Amygdala (tissue), 56 donors: ENCODE measurements around the gene SPAG6.
"Not testable (repeated sequence)": the region's sequence is repeated elsewhere in the genome, so short reads cannot be mapped to it uniquely, and the experiment has no call there.

Experiments
- DNase-seq, 56 donors: peaks; one replicate each; lab custom pipeline; 2025; lab: John Stamatoyannopoulos, UW

The SPAG6 gene

GRCh38 chr10:22367471-22367870, 22.2 kb downstream of the SPAG6 start:
- no peak for DNase-seq

DNA sequence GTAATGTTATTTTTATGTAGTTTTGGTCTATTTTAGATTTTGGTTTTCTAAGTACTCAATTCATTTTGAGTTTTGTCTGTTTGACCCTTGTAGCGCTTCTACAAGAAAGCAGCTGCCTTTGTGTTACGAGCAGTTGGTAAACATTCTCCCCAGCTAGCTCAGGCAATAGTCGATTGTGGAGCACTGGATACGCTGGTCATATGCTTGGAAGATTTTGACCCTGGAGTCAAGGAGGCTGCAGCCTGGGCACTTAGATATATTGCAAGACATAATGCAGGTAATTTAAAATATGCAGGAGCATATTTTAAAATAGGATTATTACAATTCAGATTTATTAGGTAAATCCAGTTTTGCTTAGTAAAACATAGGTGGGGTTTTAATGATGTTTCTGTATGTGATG, 23.1 kb downstream of the SPAG6 start:
- DNase-seq, result no peak

DNA sequence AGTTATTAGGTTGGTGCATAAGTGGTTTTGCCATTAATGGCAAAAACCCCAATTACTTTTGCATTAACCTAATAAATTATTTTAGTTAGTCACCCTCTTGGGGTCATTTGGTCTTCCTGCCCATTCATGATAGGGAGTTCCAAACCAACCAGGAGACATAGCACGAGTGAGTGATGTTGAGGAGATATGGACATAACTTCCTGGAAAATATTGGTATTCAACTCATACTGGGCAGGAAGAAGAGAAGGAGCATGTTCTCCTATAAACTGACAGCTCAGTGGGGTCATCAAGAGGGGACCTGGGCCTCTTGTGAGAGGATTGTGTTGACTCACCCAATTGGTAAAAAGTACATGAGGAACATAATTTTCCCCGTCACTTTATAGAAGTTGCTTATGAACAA, 23.7 kb downstream of the SPAG6 start:
- no peak for DNase-seq

- DNase-seq, result no peak
Measured at GRCh38 chr10:22369434-22370072, 24.3 kb downstream of the SPAG6 start.

DNA sequence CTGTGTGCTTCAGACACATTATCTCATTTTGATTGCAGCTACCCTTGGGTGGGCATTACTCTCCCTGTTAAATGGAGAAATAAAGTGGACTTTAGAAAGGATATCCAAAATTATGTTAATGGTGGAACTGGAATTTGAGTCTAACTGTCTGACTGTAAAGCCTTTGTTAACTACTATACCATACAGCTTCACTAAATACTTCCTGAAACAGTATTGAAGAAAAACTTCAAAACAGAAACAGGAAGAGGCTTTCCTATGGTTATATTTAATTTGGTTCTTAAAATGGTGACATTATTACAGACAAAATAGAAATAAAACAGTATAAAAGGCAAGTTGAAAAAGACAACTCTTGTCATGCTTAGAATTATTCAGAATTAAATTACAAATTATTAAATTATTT, 25.0 kb downstream of the SPAG6 start:
- no peak for DNase-seq

DNA sequence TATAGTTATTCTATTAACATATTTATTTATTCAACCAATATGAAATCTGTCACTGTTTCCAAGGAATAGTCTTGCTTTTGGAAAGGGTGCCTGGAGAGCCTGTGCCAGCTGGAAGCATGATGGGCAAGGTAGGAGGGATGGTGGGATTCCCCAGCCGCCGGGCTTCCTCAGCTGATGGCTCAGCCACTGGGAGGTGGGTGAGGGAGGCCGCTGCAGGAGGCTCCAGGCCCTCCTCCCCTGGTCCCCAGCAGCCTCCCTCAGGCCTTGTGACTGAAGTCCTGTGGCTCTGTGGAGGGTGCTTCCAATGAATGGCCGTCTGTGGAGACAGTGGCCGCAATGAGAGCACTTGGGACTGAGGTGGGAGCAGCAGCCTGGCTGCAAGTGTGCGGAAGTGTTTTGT, 27.0 kb downstream of the SPAG6 start:
- DNase-seq, result no peak

DNA sequence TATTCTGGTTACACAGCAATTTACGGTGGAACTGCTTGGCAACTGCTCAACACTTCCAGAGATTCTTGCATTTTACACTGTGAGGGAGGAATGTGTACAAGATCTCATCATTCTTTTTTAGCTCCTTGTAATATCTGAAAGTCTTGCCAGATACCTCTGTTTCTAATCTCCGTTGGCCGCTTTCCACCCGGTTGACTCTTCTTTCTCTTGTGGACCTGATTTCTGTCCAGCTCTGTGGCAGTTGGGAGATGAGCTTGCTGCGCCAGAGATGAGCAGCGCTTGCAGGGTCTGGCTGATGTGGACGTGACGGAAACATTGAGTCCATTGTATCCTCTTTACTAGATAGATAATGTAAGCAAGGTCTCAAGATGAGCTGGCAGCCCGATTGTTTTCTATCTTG, 27.6 kb downstream of the SPAG6 start:
- peak in 1 of 56 donors; percentile 5 for DNase-seq

DNA sequence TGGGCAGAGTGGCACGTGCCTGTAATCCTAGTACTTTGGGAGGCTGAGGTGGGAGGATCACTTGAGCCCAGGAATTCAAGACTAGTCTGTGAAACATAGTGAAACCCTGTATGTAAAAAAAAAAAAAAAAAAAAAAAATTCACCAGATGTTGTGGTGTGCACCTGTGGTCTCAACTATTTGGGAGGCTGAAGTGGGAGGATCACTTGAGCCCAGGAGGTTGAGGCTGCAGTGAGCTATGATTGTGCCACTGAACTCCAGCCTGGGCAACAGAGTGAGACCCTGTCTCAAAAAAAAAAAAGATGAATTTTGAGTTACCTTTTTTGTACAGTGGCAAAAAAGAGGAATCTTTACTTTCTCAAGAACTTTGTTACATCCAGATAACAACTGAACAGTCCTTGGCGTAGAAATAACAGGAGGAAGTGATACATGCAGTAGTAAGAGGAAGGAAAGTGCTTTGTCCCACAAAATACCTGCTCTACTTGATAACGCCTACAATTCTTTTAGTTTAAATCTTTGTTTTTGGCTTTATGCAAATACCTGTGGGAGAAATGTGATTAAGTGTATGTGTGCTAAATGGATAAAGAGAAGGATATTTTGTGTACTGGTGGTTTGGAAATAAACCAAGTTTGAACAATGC, 29.3 kb downstream of the SPAG6 start:
- no peak for DNase-seq

DNA sequence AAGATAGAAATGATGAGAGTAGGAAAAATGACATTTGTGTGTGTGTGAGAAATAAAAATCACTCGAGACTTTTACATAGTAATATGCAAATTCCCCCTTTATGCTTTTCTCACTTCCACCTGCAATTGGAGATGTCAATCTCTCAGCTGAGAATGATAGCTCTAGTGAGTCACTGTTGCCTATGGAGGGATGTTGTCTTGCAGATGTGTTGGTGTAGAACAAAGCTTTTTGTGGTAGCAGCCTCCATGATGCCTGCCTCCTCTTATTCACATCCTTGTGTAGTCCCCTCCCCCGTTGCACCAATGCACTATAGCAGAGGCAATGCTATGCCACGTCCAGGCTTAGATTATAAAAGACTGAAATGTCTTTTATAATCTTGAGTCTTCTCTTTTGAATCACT, 33.8 kb downstream of the SPAG6 start:
- no peak for DNase-seq

DNA sequence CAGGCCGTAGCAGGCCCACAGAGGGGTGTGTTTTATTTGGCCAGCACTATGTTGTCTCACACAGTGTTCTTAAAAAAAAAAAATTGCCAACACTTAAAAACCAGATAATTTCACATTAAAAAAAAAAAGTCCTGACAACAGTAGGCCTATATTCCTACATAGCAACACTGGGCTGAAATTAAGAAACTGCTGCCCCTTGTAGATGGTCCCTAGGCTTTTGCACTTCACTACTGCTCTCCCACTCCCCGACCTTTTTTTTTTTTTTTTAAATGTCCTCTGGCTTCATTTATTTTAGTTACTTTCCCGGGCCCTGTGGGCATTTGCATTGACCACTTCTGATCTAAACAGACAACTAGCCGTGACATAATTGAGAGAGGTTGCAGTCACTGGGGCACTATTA, 36.0 kb downstream of the SPAG6 start:
- no peak for DNase-seq

GRCh38 chr10:22386503-22386902, 41.2 kb downstream of the SPAG6 start:
- DNase-seq, result no peak

GRCh38 chr10:22389856-22390589, 44.7 kb downstream of the SPAG6 start:
- DNase-seq, result no peak

- no peak for DNase-seq
Measured at GRCh38 chr10:22391600-22391999, 46.3 kb downstream of the SPAG6 start.

DNA sequence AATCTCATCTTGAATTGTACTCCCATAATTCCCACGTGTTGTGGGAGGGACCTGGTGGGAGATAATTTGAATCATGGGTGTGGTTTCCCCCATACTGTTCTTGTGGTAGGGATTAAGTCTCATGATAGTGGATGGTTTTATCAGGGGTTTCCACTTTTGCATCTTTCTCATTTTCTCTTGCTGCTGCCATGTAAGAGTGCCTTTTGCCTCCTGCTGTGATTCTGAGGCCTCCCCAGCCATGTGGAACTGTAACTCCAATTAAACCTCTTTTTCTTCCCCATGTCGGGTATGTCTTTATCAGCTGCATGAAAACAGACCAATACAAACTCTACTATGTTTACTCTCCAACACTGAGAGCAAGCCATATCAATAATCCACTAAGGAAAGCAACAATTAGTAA, 50.9 kb downstream of the SPAG6 start:
- not testable (repeated sequence) for DNase-seq

GRCh38 chr10:22406916-22407315, 61.6 kb downstream of the SPAG6 start:
- not testable (repeated sequence) for DNase-seq

GRCh38 chr10:22410394-22410793, 65.1 kb downstream of the SPAG6 start:
- no peak for DNase-seq

DNA sequence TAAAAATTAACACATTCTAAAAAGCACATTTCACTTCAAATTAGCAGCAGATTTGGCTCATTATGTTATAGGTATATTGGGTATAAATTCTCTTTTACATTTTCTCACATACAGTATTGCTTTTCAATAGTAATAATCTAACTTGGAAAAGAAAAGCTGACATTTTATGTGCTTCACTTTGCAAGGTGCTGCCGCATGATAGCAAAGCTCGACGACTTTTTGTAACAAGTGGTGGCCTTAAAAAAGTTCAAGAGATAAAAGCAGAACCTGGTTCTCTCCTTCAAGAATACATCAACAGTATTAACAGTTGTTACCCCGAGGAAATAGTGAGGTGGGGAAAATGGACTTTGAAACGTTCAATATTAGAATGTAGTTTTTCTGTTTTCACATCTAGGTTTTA, 65.5 kb downstream of the SPAG6 start:
- no peak for DNase-seq

DNA sequence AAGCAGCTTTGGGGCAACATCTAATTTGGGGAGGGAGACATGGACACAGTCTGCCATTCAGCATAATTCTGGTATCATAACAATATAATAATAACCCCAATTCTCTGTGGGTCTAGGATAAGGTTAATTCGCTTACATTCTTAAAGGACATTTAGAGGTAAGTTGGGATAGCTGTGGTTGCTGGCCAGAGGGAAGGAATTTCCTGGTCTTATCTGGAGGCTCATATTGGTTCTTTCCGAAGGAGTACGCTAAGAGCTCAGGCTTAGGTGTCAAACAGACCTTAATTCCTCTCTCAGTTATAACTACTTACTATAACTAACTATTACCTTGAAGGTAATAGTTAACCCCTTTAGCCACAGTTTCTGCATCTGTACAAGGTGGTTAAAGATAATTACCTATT, 68.8 kb downstream of the SPAG6 start:
- DNase-seq, result no peak

DNA sequence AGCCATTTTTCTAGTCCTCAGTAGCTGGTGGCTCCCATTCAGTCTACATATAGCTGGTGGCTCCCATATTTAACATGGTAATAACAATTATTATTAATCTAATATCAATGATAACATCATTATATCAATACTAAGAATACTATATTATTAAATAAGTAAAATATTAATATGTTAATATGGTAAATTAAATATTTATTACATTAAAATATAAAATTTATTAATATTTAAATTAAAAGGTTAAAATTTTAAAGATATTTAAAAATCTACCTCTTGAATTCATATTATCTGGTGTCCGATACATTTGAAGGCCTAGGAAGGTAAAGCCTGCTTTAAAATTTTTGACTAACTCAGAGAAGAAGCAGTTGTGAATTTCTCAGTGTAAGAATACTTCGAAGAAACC, 69.8 kb downstream of the SPAG6 start:
- DNase-seq, result no peak

- no peak for DNase-seq
Measured at GRCh38 chr10:22417736-22418268, 72.5 kb downstream of the SPAG6 start.

GRCh38 chr10:22420787-22421517, 75.7 kb downstream of the SPAG6 start:
- no peak for DNase-seq
